Natural killer cell treated with Interleukin-12 subunit alpha and Interleukin-12 subunit beta and Interleukin-15 and Interleukin-18, amount 100 ng/mL, for 72 hours (primary cell): ENCODE results near the gene FOXJ1. TPM values are rescaled to one million over a fixed set of nuclear protein-coding genes. Genes with fewer than 3 reads are reported as not detected.

Source experiments
- ATAC-seq, 2 donors: fragments of 150-1000 bp; cut with Tn5 transposase in 1 of 2; sonication (Bioruptor Pico), chemical (Tn5 transposase) in 1 of 2; 2 replicates each; pipeline ENCODE4 v1.10.0; 2021
- DNase-seq: peaks from one replicate; pipeline ENCODE4 v3.0.0; 2022; ENCODE audit warnings: low spot score
- H3K27ac Mint-ChIP-seq, 2 donors: 1 replicate in 1 of 2; 2 replicates in 1 of 2; pipeline ENCODE4 v1.8.0; 2022; ENCODE audit warnings: mixed read lengths in 2 of 2, mild to moderate bottlenecking in 1 of 2, moderate library complexity in 1 of 2
- H3K27me3 Mint-ChIP-seq, 2 donors: 1 replicate in 1 of 2; 2 replicates in 1 of 2; pipeline ENCODE4 v1.8.0; 2022; ENCODE audit warnings: mixed read lengths in 2 of 2
- H3K36me3 Mint-ChIP-seq: one replicate; pipeline ENCODE4 v1.8.0; 2022; ENCODE audit warnings: mixed read lengths
- H3K4me1 Mint-ChIP-seq, 2 donors: 1 replicate in 1 of 2; 2 replicates in 1 of 2; pipeline ENCODE4 v1.8.0; 2022; ENCODE audit warnings: low read depth in 2 of 2, mixed read lengths in 2 of 2, mild to moderate bottlenecking in 1 of 2
- H3K4me3 Mint-ChIP-seq: one replicate; pipeline ENCODE4 v1.8.0; 2022; ENCODE audit warnings: mixed read lengths
- H3K9me3 Mint-ChIP-seq: 2 replicates; pipeline ENCODE4 v1.8.0; 2022; ENCODE audit warnings: mixed read lengths
- total RNA-seq, 2 donors: library from RNA; stranded (reverse); gene quantifications; one replicate each; pipeline ENCODE4 v1.2.3, GENCODE V29; 2022

Gene FOXJ1
- total RNA-seq, 2 donors from 2014 or later, result 0.48 to 0.95 TPM

- Mint-ChIP-seq H3K9me3 (no peaks in the 10 kb centered on the region), H3K4me3 (no peak overlapping the region), H3K27me3 (no peaks in the 10 kb centered on the region), H3K4me1 (peaks cover 4 to 11% of the 10 kb centered on the region in 2 donors), H3K36me3 (no peaks in the 10 kb centered on the region), H3K27ac (no peak overlapping the region)
- ATAC-seq, result no peak
- no peak for DNase-seq
Measured at GRCh38 chr17:76132574-76133338, 8.3 kb downstream of the FOXJ1 start.

GRCh38 chr17:76131692-76132573 lies 9.1 kb downstream of the FOXJ1 start:
- no peaks in the 10 kb centered on the region for H3K27me3 Mint-ChIP-seq
- no peak overlapping the region for H3K27ac Mint-ChIP-seq
- no peaks in the 10 kb centered on the region for H3K9me3 Mint-ChIP-seq
- peaks cover 4 to 13% of the 10 kb centered on the region in 2 donors for H3K4me1 Mint-ChIP-seq
- DNase-seq, result no peak
- H3K36me3 Mint-ChIP-seq, result no peaks in the 10 kb centered on the region
- H3K4me3 Mint-ChIP-seq, result no peak overlapping the region
- ATAC-seq, result no peak

- Mint-ChIP-seq H3K27ac (no peak overlapping the region), H3K4me3 (no peak overlapping the region), H3K36me3 (no peaks in the 10 kb centered on the region), H3K4me1 (peaks cover 4 to 13% of the 10 kb centered on the region in 2 donors), H3K27me3 (no peaks in the 10 kb centered on the region), H3K9me3 (no peaks in the 10 kb centered on the region)
- no peak for ATAC-seq
- no peak for DNase-seq
Measured at GRCh38 chr17:76131051-76131691, 9.9 kb downstream of the FOXJ1 start.

- no peaks in the 10 kb centered on the region for H3K27me3 Mint-ChIP-seq
- ATAC-seq (no peak), DNase-seq (no peak)
- no peaks in the 10 kb centered on the region for H3K36me3 Mint-ChIP-seq
- H3K4me3 Mint-ChIP-seq, result no peak overlapping the region
- no peak overlapping the region for H3K27ac Mint-ChIP-seq
- no peaks in the 10 kb centered on the region for H3K9me3 Mint-ChIP-seq
- peaks cover 4 to 13% of the 10 kb centered on the region in 2 donors for H3K4me1 Mint-ChIP-seq
Measured at GRCh38 chr17:76130473-76130872, 10.6 kb downstream of the FOXJ1 start.

GRCh38 chr17:76125922-76126321 lies 15.1 kb downstream of the FOXJ1 start:
- DNase-seq, result no peak

GRCh38 chr17:76125391-76125675 lies 15.7 kb downstream of the FOXJ1 start:
- Mint-ChIP-seq H3K36me3 (no peaks in the 10 kb centered on the region), H3K4me3 (no peak overlapping the region)

More at GRCh38 chr17:76125922-76126321, 15.1 kb downstream of the FOXJ1 start:
- ATAC-seq, result no peak
- Mint-ChIP-seq H3K4me3 (no peak overlapping the region), H3K4me1 (peaks cover 6 to 14% of the 10 kb centered on the region in 2 donors), H3K27ac (peak overlapping the region in 1 of 2 donors; percentile 50), H3K27me3 (no peaks in the 10 kb centered on the region), H3K9me3 (no peaks in the 10 kb centered on the region), H3K36me3 (no peaks in the 10 kb centered on the region)

GRCh38 chr17:76124582-76125390 lies 16.3 kb downstream of the FOXJ1 start:
- H3K36me3 Mint-ChIP-seq, result no peaks in the 10 kb centered on the region
- ATAC-seq (no peak), DNase-seq (no peak)
- H3K27ac Mint-ChIP-seq, result no peak overlapping the region
- no peaks in the 10 kb centered on the region for H3K9me3 Mint-ChIP-seq
- H3K27me3 Mint-ChIP-seq, result no peaks in the 10 kb centered on the region
- H3K4me1 Mint-ChIP-seq, result peaks cover 6 to 14% of the 10 kb centered on the region in 2 donors
- no peak overlapping the region for H3K4me3 Mint-ChIP-seq

More at GRCh38 chr17:76125391-76125675, 15.7 kb downstream of the FOXJ1 start:
- Mint-ChIP-seq H3K27me3 (no peaks in the 10 kb centered on the region), H3K9me3 (no peaks in the 10 kb centered on the region), H3K4me1 (peaks cover 6 to 14% of the 10 kb centered on the region in 2 donors), H3K27ac (no peak overlapping the region)
- DNase-seq (no peak), ATAC-seq (no peak)

GRCh38 chr17:76123749-76124581 lies 17.1 kb downstream of the FOXJ1 start:
- DNase-seq, result no peak
- H3K27me3 Mint-ChIP-seq, result no peaks in the 10 kb centered on the region
- peaks cover 6 to 14% of the 10 kb centered on the region in 2 donors for H3K4me1 Mint-ChIP-seq
- no peak overlapping the region for H3K4me3 Mint-ChIP-seq
- H3K36me3 Mint-ChIP-seq, result no peaks in the 10 kb centered on the region
- H3K27ac Mint-ChIP-seq, result peak overlapping the region in 1 of 2 donors; percentile 65
- ATAC-seq, result no peak
- no peaks in the 10 kb centered on the region for H3K9me3 Mint-ChIP-seq

GRCh38 chr17:76123191-76123499 lies 17.9 kb downstream of the FOXJ1 start:
- Mint-ChIP-seq H3K27ac (peak overlapping the region; percentile 34 to 65), H3K4me3 (peak overlapping the region; percentile 34), H3K36me3 (no peaks in the 10 kb centered on the region), H3K9me3 (no peaks in the 10 kb centered on the region), H3K27me3 (no peaks in the 10 kb centered on the region), H3K4me1 (peaks cover 6 to 14% of the 10 kb centered on the region in 2 donors)
- no peak for ATAC-seq
- DNase-seq, result no peak

- no peaks in the 10 kb centered on the region for H3K9me3 Mint-ChIP-seq
- ATAC-seq (no peak), DNase-seq (no peak)
- peak overlapping the region; percentile 47 for H3K4me3 Mint-ChIP-seq
- no peaks in the 10 kb centered on the region for H3K36me3 Mint-ChIP-seq
- H3K27me3 Mint-ChIP-seq, result no peaks in the 10 kb centered on the region
- peak overlapping the region; percentile 34 to 65 for H3K27ac Mint-ChIP-seq
- peaks cover 6 to 14% of the 10 kb centered on the region in 2 donors for H3K4me1 Mint-ChIP-seq
Measured at GRCh38 chr17:76122431-76123190, 18.4 kb downstream of the FOXJ1 start.

GRCh38 chr17:76121932-76122430 lies 19.1 kb downstream of the FOXJ1 start:
- DNase-seq (no peak), ATAC-seq (peak; percentile 36 to 46)
- Mint-ChIP-seq H3K4me1 (peaks cover 6 to 12% of the 10 kb centered on the region in 2 donors), H3K4me3 (peak overlapping the region; percentile 47), H3K27ac (peak overlapping the region in 1 of 2 donors; percentile 34), H3K27me3 (no peaks in the 10 kb centered on the region), H3K36me3 (no peaks in the 10 kb centered on the region), H3K9me3 (no peaks in the 10 kb centered on the region)

GRCh38 chr17:76120658-76121008 lies 20.4 kb downstream of the FOXJ1 start:
- DNase-seq, result no peak
- Mint-ChIP-seq H3K27ac (peak overlapping the region in 1 of 2 donors; percentile 76), H3K4me3 (no peak overlapping the region), H3K9me3 (no peaks in the 10 kb centered on the region), H3K36me3 (no peaks in the 10 kb centered on the region), H3K4me1 (peaks cover 6 to 12% of the 10 kb centered on the region in 2 donors), H3K27me3 (no peaks in the 10 kb centered on the region)
- no peak for ATAC-seq
